ENCODE data around the gene NAT14.
A peak's percentile ranks its signal among the peaks of the same experiment; 100 is the strongest.

Gene NAT14

DNA sequence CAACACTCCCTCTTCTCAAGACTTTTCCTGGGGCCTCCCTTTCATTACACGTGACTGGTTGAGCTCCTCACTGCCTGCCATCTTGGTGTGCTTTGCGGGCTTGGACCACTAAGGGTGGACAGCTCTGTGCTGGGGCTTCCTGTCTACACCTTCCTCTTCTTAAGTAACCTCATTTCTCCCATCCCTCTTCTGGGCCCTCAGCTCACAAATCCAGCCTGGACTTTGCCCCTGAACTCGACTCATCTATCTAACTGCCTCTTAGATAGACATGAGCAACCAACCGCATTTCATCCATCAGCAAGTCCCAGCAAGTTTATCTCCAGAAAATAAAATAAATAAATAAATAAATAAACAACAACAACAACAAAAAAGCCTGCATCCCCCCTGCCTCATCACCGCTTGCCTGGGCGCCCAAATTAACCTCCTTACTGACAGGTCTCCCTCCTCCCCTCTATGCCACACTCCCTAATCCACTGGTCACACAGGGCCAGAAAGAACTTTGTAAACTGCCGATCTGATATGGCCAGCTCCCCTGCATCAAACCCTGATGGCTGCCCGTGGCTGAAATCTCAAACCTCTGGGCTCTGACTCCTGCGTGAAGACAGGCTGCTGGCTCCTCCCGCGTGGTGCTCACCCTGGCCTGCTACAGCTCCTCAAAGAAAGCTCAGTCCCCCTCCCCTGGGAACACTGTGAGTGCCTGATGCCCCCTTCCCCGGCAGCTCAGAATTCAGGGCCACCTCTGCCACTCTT lies 31.3 kb upstream of the NAT14 start:
- TF ChIP-seq, protein P1, sequence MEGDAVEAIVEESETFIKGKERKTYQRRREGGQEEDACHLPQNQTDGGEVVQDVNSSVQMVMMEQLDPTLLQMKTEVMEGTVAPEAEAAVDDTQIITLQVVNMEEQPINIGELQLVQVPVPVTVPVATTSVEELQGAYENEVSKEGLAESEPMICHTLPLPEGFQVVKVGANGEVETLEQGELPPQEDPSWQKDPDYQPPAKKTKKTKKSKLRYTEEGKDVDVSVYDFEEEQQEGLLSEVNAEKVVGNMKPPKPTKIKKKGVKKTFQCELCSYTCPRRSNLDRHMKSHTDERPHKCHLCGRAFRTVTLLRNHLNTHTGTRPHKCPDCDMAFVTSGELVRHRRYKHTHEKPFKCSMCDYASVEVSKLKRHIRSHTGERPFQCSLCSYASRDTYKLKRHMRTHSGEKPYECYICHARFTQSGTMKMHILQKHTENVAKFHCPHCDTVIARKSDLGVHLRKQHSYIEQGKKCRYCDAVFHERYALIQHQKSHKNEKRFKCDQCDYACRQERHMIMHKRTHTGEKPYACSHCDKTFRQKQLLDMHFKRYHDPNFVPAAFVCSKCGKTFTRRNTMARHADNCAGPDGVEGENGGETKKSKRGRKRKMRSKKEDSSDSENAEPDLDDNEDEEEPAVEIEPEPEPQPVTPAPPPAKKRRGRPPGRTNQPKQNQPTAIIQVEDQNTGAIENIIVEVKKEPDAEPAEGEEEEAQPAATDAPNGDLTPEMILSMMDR (conservative IDR thresholded peaks at IDR 0.05; ENCODE audit: control insufficient read depth, insufficient read depth, low read depth, low read length), result no peak
- no peak for DNase-seq (ENCODE audit: low read depth)
- H3K4me3 ChIP-seq (ENCODE audit: control insufficient read depth, low read depth, low read length), result no peak overlapping the region

DNA sequence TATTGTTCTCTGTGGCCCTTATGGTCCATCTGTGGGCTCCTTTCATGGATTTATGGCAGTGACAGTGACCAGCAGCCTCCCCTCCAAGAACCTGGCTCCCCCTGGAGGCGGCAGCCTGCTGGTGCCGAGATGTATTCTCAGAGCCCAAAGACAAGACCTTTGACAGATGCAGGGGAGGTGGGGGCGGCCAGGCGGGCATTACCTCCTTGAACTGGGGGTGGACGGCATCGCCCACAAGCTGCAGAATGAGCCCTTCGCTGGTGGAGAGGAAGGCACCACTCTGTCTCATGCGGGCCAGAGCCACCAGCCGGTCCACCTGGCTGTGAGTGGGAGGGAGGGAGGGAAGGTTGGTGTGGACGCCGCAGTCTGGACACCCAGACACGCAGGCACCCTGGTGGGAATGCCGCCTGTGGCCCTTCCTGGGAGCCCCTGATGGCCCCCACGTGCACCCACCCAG lies 30.2 kb upstream of the NAT14 start:
- TF ChIP-seq, protein P1 (conservative IDR thresholded peaks at IDR 0.05; ENCODE audit: control insufficient read depth, insufficient read depth, low read depth, low read length), result peak; percentile 70
- peak; percentile 43 for DNase-seq (ENCODE audit: low read depth)
- H3K4me3 ChIP-seq (ENCODE audit: control insufficient read depth, low read depth, low read length), result no peak overlapping the region

DNA sequence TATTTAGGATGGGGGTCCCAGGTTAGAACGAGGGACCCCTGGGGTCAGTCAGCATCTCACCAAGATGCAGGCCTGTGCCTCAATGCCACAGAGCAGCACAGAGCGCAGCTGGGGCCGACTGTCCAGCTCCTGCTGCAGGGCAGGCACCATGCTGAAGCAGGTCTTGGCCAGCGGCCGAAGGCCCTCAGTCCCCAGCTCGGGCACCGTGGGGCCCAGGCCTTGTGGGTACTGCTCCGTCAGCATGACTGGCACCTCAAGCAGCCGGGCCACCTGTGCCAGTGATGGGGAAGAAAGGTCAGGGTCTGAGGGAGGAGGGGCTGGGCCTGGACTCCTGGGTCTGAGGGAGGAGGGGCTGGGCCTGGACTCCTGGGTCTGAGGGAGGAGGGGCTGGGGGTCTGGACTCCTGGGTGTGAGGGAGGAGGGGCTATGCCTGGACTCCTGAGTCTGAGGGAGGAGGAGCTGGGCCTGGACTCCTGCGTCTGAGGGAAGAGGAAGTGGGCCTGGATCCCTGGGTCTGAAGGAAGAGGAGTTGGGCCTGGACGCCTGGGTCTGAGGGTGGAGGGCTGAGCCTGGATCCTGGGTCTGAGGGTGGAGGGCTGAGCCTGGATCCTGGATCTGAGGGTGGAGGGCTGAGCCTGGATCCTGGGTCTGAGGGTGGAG lies 29.3 kb upstream of the NAT14 start:
- TF ChIP-seq, protein P1 (conservative IDR thresholded peaks at IDR 0.05; ENCODE audit: control insufficient read depth, insufficient read depth, low read depth, low read length), result no peak
- no peak for DNase-seq (ENCODE audit: low read depth)
- no peak overlapping the region for H3K4me3 ChIP-seq (ENCODE audit: control insufficient read depth, low read depth, low read length)

- TF ChIP-seq, protein P1 (conservative IDR thresholded peaks at IDR 0.05; ENCODE audit: control insufficient read depth, insufficient read depth, low read depth, low read length), result no peak
- DNase-seq (ENCODE audit: low read depth), result no peak
- H3K4me3 ChIP-seq (ENCODE audit: control insufficient read depth, low read depth, low read length), result no peak overlapping the region
Observed at GRCh38 chr19:55456347-55456746, 28.6 kb upstream of the NAT14 start.

DNA sequence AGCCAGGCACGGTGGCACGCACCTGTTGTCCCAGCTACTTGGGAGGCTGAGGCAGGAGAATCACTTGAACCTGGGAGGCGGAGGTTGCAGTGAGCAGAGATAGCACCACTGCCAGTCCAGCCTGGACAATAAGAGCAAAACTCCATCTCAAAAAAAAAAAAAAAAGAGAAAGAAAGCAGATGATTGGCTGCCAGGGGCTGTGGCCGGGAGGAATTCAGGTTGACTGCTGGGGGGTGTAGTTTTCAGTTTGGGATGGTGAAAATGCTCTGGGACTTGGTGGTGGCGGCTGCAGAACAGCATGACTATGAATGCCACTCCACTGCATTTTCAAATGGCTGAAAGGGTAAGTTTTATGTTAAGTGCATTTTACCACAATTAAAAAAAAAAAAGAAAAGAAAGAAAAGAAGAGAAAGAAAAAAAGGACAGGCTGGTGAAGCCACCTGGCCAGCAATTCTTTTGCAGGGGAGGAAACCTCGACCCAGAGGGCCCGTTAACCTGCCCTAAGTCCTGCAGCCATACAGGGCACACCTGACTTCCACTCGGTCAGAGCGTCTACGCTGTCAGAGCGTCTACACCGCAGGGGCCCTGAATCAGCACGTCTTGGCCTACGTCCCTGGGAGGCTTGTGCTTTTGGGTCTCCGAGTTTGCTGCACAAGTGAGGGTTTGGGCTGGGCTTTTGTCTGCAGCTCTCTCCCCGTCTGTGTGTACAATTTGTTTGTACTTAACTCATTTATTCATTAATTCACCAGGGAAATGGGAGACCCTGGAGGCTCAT lies 27.1 kb upstream of the NAT14 start:
- no peak overlapping the region for H3K4me3 ChIP-seq (ENCODE audit: control insufficient read depth, low read depth, low read length)
- DNase-seq (ENCODE audit: low read depth), result no peak
- TF ChIP-seq, protein P1 (conservative IDR thresholded peaks at IDR 0.05; ENCODE audit: control insufficient read depth, insufficient read depth, low read depth, low read length), result no peak

DNA sequence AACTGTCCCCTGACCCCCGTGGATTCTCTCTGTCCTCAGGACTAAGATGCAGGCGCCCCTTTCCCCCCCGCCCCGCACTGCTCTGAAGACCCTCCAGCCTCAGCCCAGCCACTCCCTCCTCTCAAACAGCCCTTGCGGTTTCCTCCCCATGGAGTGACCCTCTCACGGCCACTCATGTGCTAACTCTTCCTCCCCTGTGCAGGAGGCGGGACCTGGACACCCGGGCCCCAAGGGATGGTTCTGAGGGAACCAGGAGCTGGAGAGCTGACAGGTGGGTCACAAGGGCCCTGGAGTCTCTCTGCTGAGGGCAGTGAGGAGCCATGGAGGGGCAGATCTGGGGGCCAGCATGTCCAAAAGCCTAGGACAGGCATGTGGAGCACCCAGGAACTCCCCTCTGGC lies 25.4 kb upstream of the NAT14 start:
- TF ChIP-seq, protein P1 (conservative IDR thresholded peaks at IDR 0.05; ENCODE audit: control insufficient read depth, insufficient read depth, low read depth, low read length), result no peak
- no peak overlapping the region for H3K4me3 ChIP-seq (ENCODE audit: control insufficient read depth, low read depth, low read length)
- DNase-seq (ENCODE audit: low read depth), result no peak
